HG03342 (cell line): ENCODE measurements around the gene ADCY2.

ENCODE experiments used
- ATAC-seq: cut with Tn5 transposase; IDR thresholded peaks from one replicate; pipeline ENCODE4 v1.9.1; 2021; ENCODE audit warnings: mild to moderate bottlenecking, moderate library complexity; ENCODE audit not compliant: unreplicated experiment

ADCY2 gene

DNA sequence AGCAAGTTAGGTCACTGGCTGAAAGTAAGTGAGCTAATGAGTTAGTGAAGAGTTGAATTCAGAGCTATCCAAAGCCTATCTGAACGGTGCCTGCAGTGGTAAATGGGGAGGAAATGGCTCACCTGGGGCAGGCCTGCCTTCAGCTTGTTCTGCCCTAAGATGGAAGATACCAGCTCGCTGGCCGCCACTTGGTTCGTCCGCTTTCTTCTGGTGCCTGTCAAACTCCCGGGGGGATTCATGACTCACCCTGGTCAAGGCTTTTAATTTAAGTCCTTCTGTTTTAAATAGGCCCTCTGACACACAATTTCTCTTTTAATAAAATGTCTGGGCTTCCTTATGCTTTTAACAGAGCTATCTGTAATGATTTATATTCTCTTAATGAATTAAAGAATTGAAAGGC lies 376.2 kb downstream of the ADCY2 start:
- no peak for ATAC-seq

DNA sequence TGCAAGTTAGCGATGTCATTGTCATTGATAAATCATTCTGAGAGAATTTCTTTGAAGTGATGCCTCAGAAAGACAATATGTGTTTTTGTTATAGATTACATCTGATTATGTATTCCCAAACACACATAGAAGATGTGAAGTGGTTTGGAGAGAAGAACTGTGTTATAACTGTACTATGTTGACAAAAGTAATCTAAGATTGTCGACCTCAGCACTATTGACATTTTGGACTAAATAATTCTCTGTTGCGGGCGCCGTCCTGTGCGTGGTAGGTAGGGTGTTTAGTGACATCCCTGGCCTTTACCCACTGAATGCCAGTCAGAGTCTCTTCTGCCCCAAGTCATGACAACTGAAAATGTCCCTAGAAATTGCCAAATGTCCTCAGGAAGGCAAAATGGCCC lies 377.2 kb downstream of the ADCY2 start:
- ATAC-seq, result no peak

DNA sequence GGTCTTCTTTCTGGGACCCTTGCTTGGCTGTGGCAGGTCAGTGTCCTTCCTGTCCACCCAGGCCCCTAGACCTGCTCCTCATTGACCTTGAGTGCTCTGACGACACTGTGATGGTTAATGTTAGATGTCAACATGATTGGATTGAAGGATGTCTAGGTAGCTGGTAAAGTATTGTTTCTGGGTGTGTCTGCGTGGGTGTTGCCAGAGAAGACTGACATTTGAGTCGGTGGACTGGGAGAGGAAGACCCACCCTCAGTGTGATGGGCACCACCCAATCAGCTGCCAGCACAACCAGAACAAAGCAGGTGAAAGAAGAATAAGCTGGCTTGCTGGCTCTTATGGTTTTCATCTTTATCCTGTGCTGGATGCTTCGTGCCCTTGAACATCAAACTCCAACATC lies 380.5 kb downstream of the ADCY2 start:
- ATAC-seq, result no peak

DNA sequence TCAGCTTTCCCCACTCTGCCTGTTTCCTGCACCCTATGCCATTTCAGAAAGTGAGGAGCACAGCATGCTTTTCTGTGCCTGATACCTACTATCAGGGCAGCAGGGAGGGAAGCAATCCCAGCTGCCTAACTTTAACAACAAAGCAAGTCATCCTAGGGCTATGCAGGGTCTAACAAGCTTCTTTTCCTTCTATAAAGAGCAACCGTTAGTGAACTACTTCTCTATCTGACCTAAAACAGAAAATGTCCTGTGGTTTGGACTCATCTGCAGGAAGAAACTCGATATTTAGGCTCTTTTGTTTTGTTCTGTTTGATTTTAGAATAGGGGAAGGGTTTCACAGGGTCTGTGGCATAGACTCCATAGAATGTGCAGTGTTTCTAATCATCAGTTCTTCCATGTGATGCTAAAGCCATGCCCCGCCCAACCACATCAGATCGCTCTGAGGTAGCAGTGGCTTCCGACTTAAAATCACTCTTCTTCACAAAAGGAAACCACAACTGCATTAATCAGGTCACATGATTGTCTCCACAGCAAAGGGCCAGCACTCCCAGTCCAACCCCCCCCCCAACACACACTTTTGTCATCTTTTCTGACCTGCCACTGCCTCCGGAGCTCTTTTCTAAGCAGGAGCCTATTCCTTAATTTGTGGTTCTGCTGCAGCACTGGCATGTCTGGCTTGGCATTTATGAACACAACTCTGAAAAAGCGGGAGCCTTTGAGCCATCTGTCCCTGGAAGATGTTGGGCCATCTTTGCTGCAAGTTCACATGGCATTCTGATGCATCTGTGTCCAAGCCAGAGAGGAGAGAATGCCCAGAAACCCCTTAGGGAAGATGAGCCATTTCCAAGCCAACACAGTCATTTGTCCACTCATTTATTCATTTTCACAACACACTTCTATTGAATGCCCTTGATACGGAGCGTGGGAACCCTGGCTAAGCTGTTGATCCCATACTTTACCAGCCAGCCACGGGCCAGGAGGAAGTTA lies 383.4 kb downstream of the ADCY2 start:
- ATAC-seq, result peak; percentile 85

DNA sequence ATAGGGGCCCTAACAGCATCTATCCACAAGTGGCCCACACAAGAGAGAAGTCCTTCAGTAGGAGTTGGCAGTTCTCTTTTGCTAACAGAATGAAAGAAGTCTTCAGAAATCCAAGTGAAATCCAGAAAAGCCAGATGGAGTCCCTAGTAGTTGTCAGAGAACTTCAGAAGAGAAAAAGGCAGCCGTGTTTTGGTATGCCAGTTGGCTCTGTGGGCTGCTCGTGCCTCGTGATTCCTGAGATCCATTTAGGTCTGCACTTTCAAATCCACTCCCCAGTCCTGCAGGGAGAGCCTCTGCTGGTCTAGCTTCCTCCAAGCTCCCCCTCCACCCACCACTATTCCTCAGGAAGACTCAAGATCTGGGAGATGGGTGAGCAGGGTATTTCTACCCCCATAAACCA lies 386.0 kb downstream of the ADCY2 start:
- no peak for ATAC-seq

DNA sequence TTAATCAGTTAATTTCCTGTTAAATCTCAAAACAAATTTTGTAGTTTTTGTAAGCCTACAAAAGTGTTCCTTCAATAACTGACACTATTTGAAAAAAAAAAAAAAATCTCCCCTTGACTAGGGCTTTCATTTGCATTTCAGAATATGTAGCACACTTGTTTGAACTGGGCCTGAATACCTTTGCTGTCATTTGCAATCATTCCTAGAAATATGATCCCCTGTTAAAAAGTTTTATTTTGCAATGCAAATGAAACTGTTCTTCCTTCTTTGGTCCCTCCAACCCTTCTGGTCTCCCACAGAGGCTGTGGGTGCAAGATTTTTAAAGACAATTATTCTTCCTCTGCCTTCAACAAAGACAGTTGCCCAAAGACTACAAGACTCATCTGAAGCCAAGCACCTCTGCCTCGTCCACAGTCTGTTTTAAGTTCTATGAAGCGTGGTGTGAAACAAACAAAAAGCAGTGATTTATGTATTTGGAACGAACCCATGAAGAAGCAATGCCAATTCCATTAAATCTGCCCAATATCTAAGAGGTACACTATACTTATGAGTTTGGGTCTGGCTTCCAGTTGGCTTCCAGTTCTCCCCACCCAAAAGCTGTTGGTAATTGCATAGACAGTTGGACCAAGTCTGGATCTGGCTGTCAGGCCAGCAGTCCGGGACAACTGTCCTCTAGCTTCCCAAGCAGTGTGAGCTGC lies 388.9 kb downstream of the ADCY2 start:
- ATAC-seq, result no peak

DNA sequence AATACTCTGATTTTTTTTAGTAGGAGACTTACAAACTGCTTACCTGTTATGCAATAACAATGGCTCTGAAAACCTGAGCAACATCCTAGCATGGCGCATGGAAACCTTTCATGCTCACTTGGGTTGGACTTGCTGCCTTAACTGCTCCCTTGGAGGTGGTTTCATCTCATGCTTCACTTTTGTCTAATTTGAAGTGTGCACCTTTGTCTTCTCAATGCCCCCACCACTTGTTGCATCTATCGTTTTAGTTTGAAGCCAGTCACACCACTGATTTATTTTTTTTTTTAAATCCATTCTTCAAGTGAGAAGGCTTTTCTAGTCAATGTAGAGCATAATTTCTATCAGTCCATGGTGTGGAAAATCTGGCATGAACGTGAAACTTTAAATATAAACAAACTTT lies 391.8 kb downstream of the ADCY2 start:
- ATAC-seq, result no peak

DNA sequence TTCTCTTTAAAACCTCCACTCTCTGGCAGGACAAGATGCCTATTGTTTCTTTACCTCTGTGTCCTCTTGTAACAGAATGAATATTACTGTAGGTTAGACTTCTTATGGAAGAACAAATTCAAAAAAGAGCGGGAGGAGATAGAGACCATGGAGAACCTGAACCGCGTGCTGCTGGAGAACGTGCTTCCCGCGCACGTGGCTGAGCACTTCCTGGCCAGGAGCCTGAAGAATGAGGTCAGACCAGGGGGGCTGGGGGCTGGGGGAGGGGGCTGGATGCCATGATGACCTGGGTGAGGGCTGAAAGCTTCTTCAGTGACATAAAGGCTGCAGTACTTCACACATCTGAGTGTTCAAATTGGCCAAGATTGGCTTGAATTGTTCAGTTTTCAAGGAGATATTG lies 393.6 kb downstream of the ADCY2 start:
- ATAC-seq, result no peak

DNA sequence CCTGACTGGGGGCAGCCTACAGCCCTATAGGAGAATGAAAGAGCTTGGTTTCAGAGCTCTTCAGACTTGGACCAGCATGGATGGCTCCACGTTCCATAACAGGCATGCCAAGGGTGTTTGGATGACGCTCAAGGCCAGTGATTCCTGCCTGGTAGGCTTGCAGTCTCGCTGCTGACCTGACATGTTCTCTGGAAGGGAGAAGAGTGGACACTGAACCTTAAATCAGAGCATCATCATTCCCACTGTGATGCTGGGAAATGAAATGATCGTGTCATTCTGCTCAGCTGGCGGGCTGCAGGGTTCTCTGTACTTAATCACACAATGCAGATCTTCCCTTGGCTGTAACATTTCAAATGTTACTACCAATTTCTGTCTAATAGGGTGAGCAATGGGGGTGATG lies 398.0 kb downstream of the ADCY2 start:
- ATAC-seq, result peak; percentile 15

DNA sequence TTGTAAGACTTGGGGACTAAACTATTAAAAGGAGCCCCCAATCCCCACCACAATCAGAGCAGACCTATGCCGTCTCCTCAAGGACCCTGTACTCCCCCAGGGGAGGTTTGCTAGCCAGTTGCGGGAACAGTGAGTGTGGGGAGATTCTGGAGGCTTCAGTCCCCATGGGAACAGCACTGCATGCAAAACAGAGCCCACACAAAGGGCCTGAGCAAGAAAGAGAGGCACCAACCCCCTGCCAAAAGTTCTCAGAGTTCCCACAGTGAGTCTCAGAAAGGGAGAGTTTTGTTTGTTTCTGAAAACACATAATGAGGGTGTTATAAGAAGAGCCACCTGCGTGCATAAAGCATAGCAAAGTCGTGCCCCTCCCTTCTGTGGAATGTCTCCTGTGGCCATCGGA lies 398.4 kb downstream of the ADCY2 start:
- peak; percentile 93 for ATAC-seq

DNA sequence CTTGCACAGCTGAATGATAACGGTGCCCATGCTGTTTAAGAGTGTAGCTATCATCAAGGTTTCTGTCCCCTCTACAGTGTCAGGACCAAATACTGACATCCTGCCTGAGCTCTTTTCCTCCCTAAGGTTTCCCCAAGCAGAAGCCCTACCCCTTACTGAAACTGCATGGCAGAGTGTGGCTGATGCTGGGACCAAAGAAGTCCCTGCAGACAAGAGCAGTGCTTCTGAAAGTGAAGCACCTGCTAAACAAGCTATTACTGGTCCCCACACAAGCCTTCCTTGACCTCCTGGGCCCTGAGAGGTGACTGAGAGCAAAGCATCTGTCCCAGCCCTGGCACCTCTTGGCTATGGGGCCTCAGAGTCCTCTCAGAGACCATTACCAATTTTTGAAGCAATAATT lies 398.9 kb downstream of the ADCY2 start:
- ATAC-seq, result peak; percentile 55

DNA sequence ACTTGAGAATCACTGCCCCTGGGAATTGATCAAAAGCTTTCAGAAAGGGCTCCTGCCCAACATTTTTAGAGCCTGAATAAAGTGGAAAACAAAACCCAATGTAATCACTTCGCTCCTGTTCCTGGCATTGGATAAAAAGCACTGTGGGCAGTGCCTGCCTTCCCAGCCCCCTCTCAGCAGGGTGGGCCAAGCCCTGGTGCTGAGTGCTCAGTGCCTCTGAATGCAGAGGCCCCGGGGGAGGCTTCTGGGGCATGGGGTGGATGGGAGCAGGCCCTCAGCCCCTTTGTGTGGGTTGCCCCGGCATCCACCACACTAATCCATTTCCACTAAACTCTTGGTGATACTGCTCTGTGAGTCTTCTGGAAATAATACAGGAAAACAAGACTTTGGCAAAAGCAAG lies 399.4 kb downstream of the ADCY2 start:
- no peak for ATAC-seq

DNA sequence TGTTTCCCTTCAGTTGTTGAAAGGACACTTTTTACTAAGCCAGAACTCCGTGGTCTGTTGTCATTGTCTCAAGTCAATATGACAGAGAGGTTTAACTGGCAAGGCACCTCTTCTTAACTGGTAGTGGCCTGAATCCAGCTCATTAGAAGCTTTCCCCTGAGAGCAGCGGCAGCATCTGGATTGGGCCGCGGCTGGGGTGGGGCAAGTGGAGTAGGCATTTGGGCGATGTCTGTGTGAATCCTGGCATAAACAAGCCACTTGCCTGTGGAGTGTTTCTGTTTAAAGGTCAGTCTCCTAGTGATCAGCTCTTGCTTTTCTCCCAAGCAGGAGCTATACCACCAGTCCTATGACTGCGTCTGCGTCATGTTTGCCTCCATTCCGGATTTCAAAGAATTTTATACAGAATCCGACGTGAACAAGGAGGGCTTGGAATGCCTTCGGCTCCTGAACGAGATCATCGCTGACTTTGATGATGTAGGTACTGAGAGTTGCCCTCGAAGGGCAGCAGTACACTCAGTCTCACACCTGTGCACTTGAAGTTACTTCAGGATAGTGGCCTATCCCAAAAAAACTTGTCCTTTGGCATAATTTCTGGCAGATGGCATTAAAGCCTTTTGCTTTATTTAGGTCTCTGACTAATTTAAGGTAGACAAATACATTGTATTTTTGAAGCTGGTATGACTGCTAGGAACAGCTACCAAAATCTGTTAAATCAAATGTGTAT lies 406.1 kb downstream of the ADCY2 start:
- ATAC-seq, result no peak

DNA sequence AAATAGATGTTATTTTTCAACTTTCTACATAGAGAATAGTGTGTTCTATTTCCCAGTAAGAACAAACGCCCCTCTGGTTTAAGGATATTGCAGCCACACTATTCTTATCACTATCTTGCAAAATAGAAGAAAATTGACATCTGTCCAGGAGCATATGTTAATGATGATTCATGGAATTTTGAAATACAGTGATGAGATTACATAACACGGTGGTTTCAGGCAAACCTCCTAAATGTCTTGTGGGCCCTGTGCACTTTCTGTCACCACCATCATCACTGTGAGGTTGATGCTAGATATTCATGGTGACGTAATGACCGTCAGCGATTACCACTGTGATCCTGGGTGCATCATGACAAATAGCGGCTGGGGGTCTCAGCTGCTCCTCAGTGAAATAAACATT lies 406.9 kb downstream of the ADCY2 start:
- no peak for ATAC-seq

DNA sequence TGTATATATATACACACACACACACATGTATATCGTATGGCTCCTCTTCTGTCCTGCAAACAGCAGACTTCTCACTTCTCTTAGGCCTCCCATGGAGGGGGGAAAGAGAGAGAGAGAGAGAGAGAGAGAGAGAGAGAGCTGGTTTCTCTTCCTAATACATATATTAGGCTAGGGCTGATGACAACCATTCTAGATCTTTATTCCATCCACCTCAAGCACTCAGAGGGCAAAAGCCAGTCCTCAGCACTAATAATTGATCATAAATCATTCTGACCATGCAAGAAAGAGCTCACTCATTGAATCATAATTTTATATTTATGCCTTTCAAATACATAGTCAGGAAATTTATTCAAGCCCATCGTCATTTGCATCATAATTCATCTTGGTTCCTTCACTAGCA lies 408.0 kb downstream of the ADCY2 start:
- ATAC-seq, result no peak

DNA sequence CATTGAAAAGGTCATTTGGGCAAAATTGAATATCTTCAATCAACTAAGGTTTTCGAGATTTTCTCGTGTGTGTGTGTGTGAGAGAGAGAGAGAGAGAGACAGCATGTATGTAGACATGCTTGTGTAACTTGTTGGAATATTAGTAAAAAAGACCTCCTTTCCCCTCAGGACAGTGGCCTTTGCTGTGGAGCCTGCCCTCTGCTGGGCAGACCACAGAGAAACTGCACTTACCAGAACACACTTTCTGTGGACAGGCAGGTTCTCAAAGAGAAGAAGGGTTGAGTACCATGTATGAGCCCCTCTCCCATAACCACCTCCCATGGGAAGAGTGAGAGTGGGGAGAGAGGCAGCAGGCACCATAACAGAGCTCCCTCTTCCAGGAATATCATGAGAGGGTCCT lies 409.4 kb downstream of the ADCY2 start:
- ATAC-seq, result no peak

DNA sequence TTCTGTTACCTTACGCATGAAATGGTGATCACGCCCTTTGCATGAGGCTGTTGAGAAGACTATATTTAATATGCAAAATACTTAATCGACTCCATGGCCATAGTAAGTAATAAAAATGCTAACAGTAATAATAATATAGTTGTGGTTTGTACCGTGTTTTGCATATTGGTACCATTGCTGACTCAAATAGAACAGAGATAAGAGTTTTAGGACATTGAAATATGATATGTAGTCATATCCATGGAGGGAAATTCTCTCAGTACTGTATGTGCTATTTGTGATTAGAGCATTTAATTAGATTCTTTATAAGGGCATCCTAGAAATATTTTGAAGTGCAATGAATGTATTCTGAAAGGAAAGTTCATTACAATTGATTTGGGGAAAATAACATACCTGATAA lies 413.1 kb downstream of the ADCY2 start:
- no peak for ATAC-seq

DNA sequence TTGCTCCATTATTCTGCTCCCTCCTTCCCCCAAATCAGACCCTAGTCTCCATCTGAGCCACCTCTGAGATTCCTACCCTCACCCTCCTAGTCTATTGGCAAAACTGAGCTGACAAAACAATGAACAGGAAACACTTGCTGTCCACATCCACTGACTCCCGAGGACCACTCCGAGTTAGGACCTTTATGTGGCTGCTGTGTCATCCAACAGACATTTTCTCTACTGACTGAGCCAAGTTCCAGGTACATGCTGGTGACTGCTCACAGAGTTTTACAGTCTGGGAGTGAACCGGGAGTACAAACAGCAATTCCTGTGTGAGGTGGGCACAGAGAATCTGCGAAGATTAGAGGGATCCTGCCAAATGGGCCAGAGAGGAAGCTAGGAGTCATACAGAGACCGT lies 415.8 kb downstream of the ADCY2 start:
- no peak for ATAC-seq

DNA sequence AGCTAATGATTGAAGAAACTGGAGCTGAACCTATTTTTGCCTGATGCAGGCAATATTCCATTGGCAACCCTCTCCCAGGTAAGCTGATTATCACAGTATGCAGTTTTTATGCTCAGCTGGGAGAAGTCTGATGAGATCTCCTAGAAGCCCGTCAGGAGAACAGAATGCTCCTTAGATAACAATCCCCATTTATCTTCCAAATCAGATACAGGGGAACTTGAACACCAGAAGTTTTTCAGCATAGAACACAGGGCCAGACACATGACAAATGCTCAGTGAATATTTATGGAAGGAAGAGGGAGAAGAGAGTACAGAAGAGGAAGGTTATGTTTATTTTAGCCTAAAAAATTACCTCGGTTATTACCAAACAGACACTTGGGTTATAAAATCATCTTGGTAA lies 417.1 kb downstream of the ADCY2 start:
- ATAC-seq, result no peak

DNA sequence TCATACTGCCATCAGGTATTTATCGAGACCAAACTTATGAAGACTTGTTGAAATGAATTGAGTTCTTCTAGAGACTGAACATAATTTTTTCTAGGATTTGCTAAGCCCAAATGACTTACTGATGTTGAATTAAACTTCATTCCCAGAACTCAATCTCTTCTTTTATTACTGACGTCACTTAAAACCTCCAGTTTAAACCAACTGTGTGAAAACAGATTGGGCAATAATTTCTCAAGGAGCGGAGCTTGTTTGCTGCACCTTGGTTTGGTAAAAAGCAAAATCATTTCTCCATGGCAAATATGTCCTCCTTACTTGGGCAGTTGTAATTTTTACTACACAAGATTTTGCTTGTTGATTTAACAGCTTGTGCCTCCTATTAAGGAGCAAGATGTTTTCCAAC lies 417.6 kb downstream of the ADCY2 start:
- no peak for ATAC-seq

DNA sequence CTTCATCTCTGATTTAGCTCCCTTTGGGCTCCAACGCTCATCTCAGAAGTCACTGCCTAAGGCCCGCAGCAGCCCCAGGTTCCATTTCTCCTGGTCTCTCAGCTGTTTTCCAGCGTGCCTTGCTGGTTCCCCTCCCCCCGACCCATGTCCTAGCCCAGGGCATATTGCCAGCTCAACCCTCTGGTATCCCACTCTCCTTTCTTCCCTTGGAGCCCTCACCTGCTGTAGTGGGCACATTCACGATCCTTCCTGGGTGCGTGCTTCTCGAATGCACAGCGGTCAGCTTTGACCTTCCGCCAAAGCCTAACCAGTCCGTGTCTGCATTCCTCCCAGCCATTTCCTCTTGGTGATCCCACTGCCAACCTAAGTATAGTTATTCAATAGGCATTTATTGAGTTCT lies 418.9 kb downstream of the ADCY2 start:
- no peak for ATAC-seq
